Dedifferentiated amniotic fluid mesenchymal stem cell (primary cell): ENCODE measurements around the gene MITF.
"Not testable (repeated sequence)": the region's sequence is repeated elsewhere in the genome, so short reads cannot be mapped to it uniquely, and the experiment has no call there.

Experiments
- DNase-seq: peaks from one replicate; pipeline ENCODE4 v3.0.0-alpha.2; 2016; ENCODE audit errors: extremely low spot score

MITF gene

GRCh38 chr3:69787436-69788168 is 48.3 kb downstream of the MITF start:
- DNase-seq, result peak; percentile 65

DNA sequence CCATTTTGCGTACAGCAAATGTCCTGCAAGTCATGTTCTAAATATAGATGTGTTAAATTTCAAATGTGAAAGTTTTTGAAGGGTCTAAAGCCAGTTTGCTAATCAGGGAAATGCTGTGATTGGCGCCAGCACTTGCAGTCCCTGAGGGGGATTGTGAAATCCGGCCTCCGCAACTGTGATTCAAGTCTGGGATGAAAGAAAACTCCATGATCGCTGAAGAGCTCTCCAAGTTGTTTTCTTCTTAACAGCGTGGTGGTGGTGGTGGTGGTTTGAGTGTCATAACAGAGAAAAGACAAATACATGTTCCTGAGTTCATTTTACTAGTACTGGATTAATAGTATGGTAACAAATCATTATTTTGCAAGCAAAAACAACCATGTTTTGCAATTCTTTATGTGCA is 51.8 kb downstream of the MITF start:
- peak; percentile 25 for DNase-seq

DNA sequence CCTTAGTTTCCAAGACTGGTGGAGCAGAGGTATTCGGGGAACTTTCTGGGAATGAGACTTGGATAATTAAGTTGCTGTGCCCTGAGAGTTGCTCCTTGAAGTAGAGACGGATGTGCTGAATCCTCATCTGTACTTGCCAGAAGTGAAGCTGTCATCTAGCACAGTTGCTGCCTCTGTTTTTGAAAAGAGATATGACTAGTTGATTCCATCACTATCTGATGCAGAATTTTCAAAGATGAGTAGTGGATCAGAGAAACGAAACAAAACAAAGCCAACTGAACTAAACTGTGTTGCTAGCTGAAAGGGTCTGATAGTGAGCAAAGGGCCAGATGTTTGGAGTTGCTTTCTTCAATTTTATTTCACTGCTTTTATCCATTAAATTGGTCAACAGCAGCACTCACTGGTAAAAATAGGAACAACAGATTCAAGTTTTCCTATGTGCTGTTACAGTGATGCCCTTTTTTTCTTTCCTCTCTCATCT is 52.7 kb downstream of the MITF start:
- peak; percentile 48 for DNase-seq

DNA sequence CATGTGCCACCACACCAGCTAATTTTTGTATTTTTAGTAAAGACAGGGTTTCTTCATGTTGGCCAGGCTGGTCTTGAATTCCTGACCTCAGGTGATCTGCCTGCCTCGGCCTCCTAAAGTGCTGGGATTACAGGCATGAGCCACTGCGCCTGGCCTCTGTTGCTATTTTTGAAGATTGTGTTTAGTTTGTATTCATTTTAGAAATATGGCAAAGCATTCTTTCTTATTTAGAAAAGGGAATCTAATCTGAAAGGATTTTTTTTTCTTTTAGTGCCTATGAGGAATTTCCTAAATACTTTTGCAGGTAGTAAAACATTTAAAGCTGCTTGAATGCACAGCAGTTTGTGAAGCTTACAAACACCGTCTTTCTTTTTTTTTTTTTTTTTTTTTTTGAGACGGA is 56.9 kb downstream of the MITF start:
- not testable (repeated sequence) for DNase-seq

DNA sequence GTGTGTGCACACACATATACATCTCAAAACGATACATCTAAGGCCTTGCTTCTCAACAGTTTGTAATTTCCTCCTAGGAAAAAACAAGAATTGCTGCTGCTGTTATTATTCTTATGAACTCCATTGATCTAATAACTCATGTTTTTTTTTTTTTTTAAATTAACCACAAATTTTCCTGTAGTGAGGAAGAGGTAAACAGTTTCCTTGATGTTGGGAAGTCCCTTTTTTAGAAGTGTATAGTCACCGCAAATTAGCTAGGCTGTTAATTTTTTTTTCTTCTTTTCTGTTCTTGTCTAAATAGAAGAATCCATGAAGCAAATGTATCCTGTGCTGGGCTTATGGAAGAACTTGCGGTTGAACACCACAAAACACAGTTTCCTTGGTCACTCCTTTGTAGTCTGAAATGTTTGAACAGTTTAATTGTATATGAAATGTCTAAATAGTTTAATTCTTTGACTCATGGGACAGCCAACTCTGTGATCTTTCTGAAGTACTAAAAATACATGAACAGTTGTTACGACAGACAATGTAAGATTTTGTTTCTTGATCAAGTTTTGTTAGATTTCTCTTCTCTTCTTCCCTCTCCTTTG is 64.5 kb downstream of the MITF start:
- DNase-seq, result no peak

- DNase-seq, result no peak
These were observed 66.2 kb downstream of the MITF start for GRCh38 chr3:69805491-69805890.

DNA sequence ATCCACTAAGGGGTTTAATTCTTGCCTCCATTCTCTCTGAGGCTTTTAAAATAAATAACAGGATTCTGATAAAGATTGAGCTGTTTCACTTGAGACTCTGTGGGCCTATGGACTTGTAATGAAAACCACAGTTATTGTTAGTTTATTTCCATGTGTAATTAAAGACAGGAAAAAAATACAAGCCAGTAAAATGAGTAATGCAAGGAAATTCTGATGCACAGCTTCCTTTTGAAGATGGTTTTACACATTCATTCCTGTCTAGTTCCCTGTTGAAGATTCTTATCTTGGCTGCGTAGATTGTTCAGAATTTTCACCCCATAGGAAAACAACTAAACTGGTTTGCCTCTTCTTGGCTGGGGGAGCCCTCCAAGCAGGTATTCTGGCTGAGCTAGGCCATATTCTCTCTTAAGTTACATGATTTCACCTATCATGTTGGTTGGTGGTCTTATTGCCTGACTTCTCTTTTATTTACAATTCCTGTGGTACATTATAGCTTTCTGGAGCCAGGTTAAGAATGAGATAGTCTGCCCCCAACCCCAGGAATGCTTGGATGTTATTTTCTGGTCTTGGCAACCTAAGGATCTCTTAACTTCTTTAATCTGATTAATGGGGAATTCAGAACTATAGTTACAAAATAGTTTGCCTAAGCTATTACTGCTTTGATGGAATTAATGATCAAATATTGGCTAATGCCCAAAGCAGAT is 67.6 kb downstream of the MITF start:
- DNase-seq, result peak; percentile 56

GRCh38 chr3:69807674-69808073 is 68.4 kb downstream of the MITF start:
- no peak for DNase-seq

GRCh38 chr3:69809076-69809835 is 70.0 kb downstream of the MITF start:
- no peak for DNase-seq

- DNase-seq, result no peak
These were observed 72.5 kb downstream of the MITF start for GRCh38 chr3:69811452-69812401.

DNA sequence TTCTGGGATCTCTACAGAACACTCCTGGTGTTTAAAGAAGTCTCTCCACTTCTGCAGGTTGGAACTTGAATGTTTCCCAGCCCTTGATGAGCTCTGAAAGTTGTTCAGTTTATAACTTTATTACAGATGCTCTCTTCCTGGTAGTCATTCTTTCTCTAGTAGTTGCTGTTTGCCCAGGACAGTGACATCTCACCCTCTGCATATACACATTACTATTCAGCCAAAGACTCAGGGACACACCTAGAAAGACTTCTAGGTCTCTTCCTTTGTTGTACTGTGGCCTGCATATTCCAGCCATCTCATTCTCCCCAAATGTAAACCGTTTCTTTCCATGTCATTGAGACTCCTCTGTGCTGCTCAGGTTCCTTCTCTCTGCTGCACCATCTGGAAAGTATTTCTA is 76.7 kb downstream of the MITF start:
- no peak for DNase-seq

GRCh38 chr3:69817988-69818387 is 78.7 kb downstream of the MITF start:
- DNase-seq, result no peak

- DNase-seq, result no peak
These were observed 80.0 kb downstream of the MITF start for GRCh38 chr3:69819282-69819681.

DNA sequence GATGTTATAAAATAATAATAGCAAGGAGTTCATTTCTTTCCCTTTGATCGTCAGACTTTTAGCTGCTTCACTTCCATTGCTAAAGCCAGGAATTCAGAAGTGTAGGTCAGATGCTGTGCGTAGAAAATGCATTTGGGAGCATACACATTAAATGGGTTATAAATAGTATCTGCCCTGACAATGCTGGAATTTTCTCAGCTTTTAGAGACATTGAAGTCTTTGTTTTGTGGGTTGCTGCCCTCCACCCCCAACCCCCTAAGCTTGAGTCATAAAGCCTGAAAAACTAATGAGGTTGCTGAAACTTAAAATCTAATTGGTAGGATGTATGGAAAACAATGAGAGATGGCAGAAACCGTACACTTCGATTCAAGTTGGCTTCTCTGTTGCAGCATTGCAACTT is 81.9 kb downstream of the MITF start:
- DNase-seq, result no peak

GRCh38 chr3:69823743-69824142 is 84.5 kb downstream of the MITF start:
- DNase-seq, result no peak

DNA sequence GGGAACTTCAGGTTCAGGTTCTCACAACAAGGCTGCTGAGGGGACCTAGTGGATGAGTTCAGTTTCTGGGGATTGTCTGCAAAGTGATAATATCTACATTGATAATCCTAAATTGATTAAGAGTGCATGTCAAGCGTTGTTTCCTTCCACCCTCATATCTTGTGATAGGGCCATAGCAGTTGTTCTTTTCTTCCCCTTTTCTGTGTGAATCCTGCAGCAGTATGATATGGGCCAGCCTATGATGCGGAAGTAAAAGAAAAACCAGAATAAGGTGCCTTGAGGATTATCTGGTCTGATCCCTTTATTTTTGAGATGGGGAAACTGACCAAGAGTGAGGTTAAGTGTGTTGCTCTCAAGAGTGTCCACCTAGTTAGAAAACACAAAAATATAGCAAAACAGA is 86.2 kb downstream of the MITF start:
- no peak for DNase-seq

- DNase-seq, result no peak
These were observed 87.9 kb downstream of the MITF start for GRCh38 chr3:69827127-69827526.

DNA sequence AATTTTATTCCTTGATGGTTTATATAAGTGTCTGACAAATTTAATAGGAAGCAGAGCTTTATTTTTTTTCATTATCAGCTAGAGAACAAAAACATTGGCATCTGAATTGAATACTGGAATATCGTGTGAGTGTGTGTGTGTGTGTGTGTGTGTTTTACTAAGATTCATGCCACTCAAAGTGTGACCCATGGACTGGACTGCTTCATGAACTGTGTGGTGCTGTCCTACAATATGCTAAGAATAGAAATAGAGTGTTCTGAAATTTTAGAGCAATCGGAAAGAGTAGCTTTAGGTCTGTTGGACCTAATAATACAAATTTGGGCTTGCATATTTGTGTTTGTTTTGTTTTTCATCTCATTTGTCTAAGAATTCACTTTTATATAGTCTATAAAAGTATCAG is 89.6 kb downstream of the MITF start:
- DNase-seq, result no peak

GRCh38 chr3:69830147-69830546 is 90.9 kb downstream of the MITF start:
- no peak for DNase-seq

GRCh38 chr3:69831737-69832136 is 92.5 kb downstream of the MITF start:
- no peak for DNase-seq

DNA sequence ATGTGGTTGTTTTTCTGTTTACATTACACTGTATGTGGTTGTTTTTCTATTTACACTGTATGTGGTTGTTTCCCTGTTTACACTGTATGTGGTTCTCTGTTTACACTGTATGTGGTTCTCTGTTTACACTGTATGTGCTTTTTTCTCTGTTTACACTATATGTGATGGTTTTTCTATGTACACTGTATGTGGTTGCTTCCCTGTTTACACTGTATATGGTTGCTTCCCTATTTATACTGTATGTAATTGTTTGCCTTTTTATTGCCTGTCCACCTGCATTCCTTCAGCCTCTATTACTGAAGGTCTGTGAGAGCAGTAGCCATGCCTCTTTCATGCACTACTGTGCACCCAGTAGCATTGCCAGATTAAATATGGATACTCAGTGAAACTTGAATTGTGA is 94.3 kb downstream of the MITF start:
- no peak for DNase-seq
